Osteoblast (primary cell): Measurements from ENCODE around the gene MYL6. TPM values are rescaled to one million over a fixed set of nuclear protein-coding genes. Genes with fewer than 3 reads are reported as not detected.
A peak's percentile ranks its signal among the peaks of the same experiment; 100 is the strongest.
"Not testable (repeated sequence)": the region's sequence is repeated elsewhere in the genome, so short reads cannot be mapped to it uniquely, and the experiment has no call there.

Source experiments
- DNase-seq: peaks from one replicate; pipeline ENCODE4 v3.0.0; 2011; ENCODE audit warnings: low spot score, mixed read lengths; ENCODE audit not compliant: insufficient read length; ENCODE audit errors: missing footprints
- H2AFZ ChIP-seq: 2 replicates; pipeline ENCODE4 v1.6.0; 2011; ENCODE audit warnings: mild to moderate bottlenecking, low read length
- H3K27ac ChIP-seq: 2 replicates; pipeline ENCODE4 v1.5.1; 2011; ENCODE audit warnings: mild to moderate bottlenecking, low read depth, low read length, moderate library complexity
- H3K27me3 ChIP-seq: 2 replicates; pipeline ENCODE4 v1.6.0; 2012; ENCODE audit warnings: mild to moderate bottlenecking, control low read depth, inconsistent platforms, low read length, moderate library complexity; ENCODE audit not compliant: insufficient read depth
- H3K36me3 ChIP-seq: 2 replicates; pipeline ENCODE4 v1.5.1; 2011; ENCODE audit warnings: mild to moderate bottlenecking, low read length, control low read depth, moderate library complexity; ENCODE audit not compliant: insufficient read depth
- H3K4me1 ChIP-seq: 2 replicates; pipeline ENCODE4 v1.5.1; 2011; ENCODE audit warnings: mild to moderate bottlenecking, low read length, control low read depth, moderate library complexity; ENCODE audit not compliant: insufficient read depth
- H3K4me2 ChIP-seq: 2 replicates; pipeline ENCODE4 v1.6.0; 2011; ENCODE audit warnings: mild to moderate bottlenecking, low read length; ENCODE audit not compliant: insufficient read depth
- H3K4me3 ChIP-seq: fragments of 200-600 bp; sonication (generic); 3 replicates; pipeline ENCODE4 v1.5.1; 2012; ENCODE audit warnings: mild to moderate bottlenecking, low read length, inconsistent platforms; ENCODE audit not compliant: insufficient read depth
- H3K79me2 ChIP-seq: 2 replicates; pipeline ENCODE4 v1.6.0; 2012; ENCODE audit warnings: mild to moderate bottlenecking, low read length, control low read depth, inconsistent platforms; ENCODE audit not compliant: insufficient read depth
- H3K9me3 ChIP-seq: 2 replicates; pipeline ENCODE4 v1.5.1; 2011; ENCODE audit warnings: low read depth, low read length, control low read depth
- H4K20me1 ChIP-seq: 2 replicates; pipeline ENCODE4 v1.6.0; 2012; ENCODE audit warnings: mild to moderate bottlenecking, low read length, control low read depth; ENCODE audit not compliant: insufficient read depth
- total RNA-seq: library from RNA; depleted of rRNA; stranded (reverse); fragments of >200 nt; gene quantifications from 2 replicates; pipeline ENCODE4 v1.2.3, GENCODE V29; 2012
- TF ChIP-seq, protein P1 (sequence below): IDR thresholded peaks from 2 replicates; pipeline ENCODE4 v1.5.1; 2011; ENCODE audit warnings: mild to moderate bottlenecking, low read depth, low read length, moderate library complexity; ENCODE audit errors: extremely low read depth

The MYL6 gene
- total RNA-seq, 1 donor = 873 TPM

DNA sequence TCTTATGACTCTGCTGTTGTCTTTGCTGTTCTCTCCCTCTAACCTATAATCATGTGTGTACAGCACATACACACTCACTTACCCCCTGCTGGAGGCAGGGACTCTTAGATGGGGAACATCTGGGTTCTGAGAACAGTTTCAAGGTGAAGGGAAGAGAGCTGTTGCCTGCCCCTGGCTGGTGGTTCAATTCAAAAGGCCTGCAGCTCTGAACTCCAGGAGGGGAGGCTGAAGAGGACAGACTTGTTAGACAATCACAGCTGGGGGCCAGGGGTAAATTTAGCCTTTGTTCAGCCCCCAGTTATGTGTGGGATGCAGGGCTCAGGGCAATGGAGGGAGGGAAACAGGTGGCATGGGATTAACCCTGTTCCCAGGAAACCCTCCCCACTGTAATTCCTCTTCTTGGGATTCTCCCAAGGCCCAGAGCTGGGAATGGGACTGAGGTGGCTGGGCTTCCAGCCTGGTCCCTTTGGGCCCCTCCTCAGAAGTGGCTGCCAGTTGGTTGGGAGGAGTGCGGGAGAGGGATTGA, 3.9 kb upstream of the MYL6 start:
- TF ChIP-seq, protein P1, sequence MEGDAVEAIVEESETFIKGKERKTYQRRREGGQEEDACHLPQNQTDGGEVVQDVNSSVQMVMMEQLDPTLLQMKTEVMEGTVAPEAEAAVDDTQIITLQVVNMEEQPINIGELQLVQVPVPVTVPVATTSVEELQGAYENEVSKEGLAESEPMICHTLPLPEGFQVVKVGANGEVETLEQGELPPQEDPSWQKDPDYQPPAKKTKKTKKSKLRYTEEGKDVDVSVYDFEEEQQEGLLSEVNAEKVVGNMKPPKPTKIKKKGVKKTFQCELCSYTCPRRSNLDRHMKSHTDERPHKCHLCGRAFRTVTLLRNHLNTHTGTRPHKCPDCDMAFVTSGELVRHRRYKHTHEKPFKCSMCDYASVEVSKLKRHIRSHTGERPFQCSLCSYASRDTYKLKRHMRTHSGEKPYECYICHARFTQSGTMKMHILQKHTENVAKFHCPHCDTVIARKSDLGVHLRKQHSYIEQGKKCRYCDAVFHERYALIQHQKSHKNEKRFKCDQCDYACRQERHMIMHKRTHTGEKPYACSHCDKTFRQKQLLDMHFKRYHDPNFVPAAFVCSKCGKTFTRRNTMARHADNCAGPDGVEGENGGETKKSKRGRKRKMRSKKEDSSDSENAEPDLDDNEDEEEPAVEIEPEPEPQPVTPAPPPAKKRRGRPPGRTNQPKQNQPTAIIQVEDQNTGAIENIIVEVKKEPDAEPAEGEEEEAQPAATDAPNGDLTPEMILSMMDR = no peak
- no peak overlapping the region for H3K4me2 ChIP-seq
- H3K27me3 ChIP-seq = no peaks in the 10 kb centered on the region
- H3K27ac ChIP-seq = no peak overlapping the region
- peaks cover 13% of the 10 kb centered on the region for H3K36me3 ChIP-seq
- DNase-seq = no peak
- H2AFZ ChIP-seq = no peak overlapping the region
- H4K20me1 ChIP-seq = peaks cover 6% of the 10 kb centered on the region
- H3K4me1 ChIP-seq = peaks cover 22% of the 10 kb centered on the region
- no peak overlapping the region for H3K4me3 ChIP-seq
- H3K9me3 ChIP-seq = no peaks in the 10 kb centered on the region
- H3K79me2 ChIP-seq = peaks cover 27% of the 10 kb centered on the region

DNA sequence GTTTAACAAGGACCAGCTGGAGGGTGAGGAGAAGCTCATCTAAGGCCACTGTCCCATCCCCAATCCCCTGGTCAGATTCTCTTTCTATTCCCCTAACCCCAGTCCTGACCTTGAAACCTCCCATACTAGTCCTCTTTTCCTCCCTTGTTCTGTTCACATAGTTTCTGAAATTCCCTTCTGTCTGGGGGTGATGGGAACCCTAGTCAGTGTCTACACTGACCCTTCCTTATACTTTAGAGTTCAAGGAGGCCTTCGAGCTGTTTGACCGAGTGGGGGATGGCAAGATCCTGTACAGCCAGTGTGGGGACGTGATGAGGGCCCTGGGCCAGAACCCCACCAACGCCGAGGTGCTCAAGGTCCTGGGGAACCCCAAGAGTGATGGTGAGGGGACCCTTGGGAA, 3.3 kb upstream of the MYL6 start:
- DNase-seq = no peak

DNA sequence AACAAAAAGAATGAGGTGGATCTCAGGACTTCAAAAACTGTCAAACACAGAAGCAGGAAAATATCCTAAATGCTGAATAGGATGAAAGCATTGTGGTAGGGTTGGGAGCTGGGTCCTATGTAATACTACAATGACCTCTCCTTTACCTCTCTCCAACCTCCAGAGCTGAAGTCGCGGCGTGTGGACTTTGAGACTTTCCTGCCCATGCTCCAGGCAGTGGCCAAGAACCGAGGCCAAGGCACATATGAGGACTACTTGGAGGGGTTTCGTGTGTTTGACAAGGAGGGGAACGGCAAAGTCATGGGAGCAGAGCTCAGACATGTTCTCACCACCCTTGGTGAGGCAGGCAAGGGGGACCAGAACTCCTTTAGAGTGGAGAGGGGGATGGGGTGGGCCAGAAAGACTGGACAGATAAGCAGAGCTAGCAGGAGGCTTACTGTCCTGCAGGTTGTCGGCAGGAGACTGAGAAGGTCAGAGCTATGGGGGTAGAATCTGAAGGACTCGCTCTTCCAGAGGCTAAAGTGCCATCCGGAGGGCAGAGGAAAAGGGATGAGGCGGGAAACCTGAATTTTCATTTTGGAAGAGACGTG, 2.8 kb upstream of the MYL6 start:
- no peak overlapping the region for H3K27ac ChIP-seq
- no peak for DNase-seq
- TF ChIP-seq, protein P1 = no peak
- H3K9me3 ChIP-seq = no peaks in the 10 kb centered on the region
- no peak overlapping the region for H3K4me2 ChIP-seq
- H4K20me1 ChIP-seq = peaks cover 16% of the 10 kb centered on the region
- H2AFZ ChIP-seq = no peak overlapping the region
- H3K79me2 ChIP-seq = peaks cover 38% of the 10 kb centered on the region
- H3K4me3 ChIP-seq = no peak overlapping the region
- H3K36me3 ChIP-seq = peaks cover 24% of the 10 kb centered on the region
- H3K27me3 ChIP-seq = no peaks in the 10 kb centered on the region
- peaks cover 32% of the 10 kb centered on the region for H3K4me1 ChIP-seq

More for the DNA sequence above, 3.3 kb upstream of the MYL6 start:
- peaks cover 18% of the 10 kb centered on the region for H3K36me3 ChIP-seq
- TF ChIP-seq, protein P1 = no peak
- H3K79me2 ChIP-seq = peaks cover 32% of the 10 kb centered on the region
- H3K27ac ChIP-seq = no peak overlapping the region
- H3K4me3 ChIP-seq = no peak overlapping the region
- no peak overlapping the region for H2AFZ ChIP-seq
- peaks cover 27% of the 10 kb centered on the region for H3K4me1 ChIP-seq
- H4K20me1 ChIP-seq = peaks cover 11% of the 10 kb centered on the region
- no peaks in the 10 kb centered on the region for H3K27me3 ChIP-seq
- no peak overlapping the region for H3K4me2 ChIP-seq
- no peaks in the 10 kb centered on the region for H3K9me3 ChIP-seq

DNA sequence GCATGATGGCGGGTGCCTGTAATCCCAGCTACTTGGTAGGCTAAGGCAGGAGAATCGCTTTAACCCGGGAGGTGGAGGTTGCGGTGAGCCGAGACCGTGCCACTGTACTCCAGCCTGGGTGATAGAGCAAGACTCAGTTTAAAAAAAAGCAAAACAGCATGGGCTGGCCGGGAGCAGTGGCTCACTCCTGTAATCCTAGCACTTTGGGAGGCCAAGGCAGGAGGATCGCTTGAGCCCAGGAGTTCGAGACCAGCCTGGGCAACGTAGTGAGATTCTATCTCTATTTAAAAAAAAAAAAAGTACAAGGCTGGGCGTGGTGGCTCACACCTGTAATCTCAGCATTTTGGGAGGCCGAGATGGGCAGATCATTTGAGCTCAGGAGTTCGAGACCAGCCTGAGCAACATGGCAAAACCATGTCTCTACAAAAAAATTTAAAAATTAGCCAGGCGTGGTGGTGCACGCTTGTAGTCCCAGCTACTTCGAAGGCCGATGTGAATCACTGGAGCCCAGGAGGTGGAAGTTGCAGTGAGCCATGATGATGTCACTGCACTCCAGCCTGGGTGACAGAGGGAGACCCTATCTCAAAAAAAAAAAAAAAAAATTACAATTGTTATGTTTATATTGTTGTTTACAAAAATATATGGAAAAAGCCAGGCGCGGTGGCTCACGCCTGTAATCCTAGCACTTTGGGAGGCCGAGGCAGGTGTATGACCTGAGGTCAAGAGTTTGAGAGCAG, 1.5 kb upstream of the MYL6 start:
- H3K9me3 ChIP-seq, DNase-seq, H3K27me3 ChIP-seq: not testable (repeated sequence)
- H2AFZ ChIP-seq = peak overlapping the region; percentile 86
- peak overlapping the region; percentile 99 for H3K4me2 ChIP-seq
- peak overlapping the region; percentile 73 for H3K27ac ChIP-seq
- H3K4me1 ChIP-seq = peaks cover 36% of the 10 kb centered on the region
- peaks cover 37% of the 10 kb centered on the region for H3K36me3 ChIP-seq
- H3K4me3 ChIP-seq = peak overlapping the region; percentile 92
- H4K20me1 ChIP-seq = peaks cover 29% of the 10 kb centered on the region
- peaks cover 50% of the 10 kb centered on the region for H3K79me2 ChIP-seq
